NOMO-1 treated with dmso at 0.1 percent for 144 hours (cell line): Measurements from ENCODE around the gene DDX3X.
"Not testable (repeated sequence)": the region's sequence is repeated elsewhere in the genome, so short reads cannot be mapped to it uniquely, and the experiment has no call there.

Source experiments
- DNase-seq: peaks from one replicate; lab custom pipeline; 2025; ENCODE audit not compliant: unreplicated experiment; lab: John Stamatoyannopoulos, UW

Gene DDX3X

GRCh38 chrX:41333744-41334362 is at the start of gene DDX3X:
DDX3X (plus strand) TSS chrX:41334162; CDS start chrX:41334253, 91 bp downstream.
- DNase-seq = peak; percentile 88

- DNase-seq = not testable (repeated sequence)
Measured at GRCh38 chrX:41285928-41286327, 48.0 kb upstream of the DDX3X start.

- no peak for DNase-seq
Measured at GRCh38 chrX:41288641-41289040, 45.3 kb upstream of the DDX3X start.

GRCh38 chrX:41289095-41289494 is 44.9 kb upstream of the DDX3X start:
- DNase-seq = no peak

- no peak for DNase-seq
Measured at GRCh38 chrX:41291309-41291708, 42.7 kb upstream of the DDX3X start.

- DNase-seq = no peak
Measured at GRCh38 chrX:41293269-41293668, 40.7 kb upstream of the DDX3X start.

- no peak for DNase-seq
Measured at GRCh38 chrX:41300758-41301437, 33.1 kb upstream of the DDX3X start.

- no peak for DNase-seq
Measured at GRCh38 chrX:41301438-41301824, 32.5 kb upstream of the DDX3X start.

- no peak for DNase-seq
Measured at GRCh38 chrX:41302370-41302769, 31.6 kb upstream of the DDX3X start.

GRCh38 chrX:41303013-41303412 is 30.9 kb upstream of the DDX3X start:
- no peak for DNase-seq

GRCh38 chrX:41304178-41304577 is 29.8 kb upstream of the DDX3X start:
- no peak for DNase-seq

GRCh38 chrX:41308884-41309647 is 24.9 kb upstream of the DDX3X start:
- DNase-seq = no peak

- no peak for DNase-seq
Measured at GRCh38 chrX:41312786-41313185, 21.2 kb upstream of the DDX3X start.

GRCh38 chrX:41313419-41313818 is 20.5 kb upstream of the DDX3X start:
- DNase-seq = no peak

- no peak for DNase-seq
Measured at GRCh38 chrX:41314204-41314603, 19.8 kb upstream of the DDX3X start.

- no peak for DNase-seq
Measured at GRCh38 chrX:41314881-41315280, 19.1 kb upstream of the DDX3X start.

- not testable (repeated sequence) for DNase-seq
Measured at GRCh38 chrX:41316266-41316665, 17.7 kb upstream of the DDX3X start.

- DNase-seq = no peak
Measured at GRCh38 chrX:41317477-41318208, 16.3 kb upstream of the DDX3X start.

GRCh38 chrX:41320393-41320792 is 13.6 kb upstream of the DDX3X start:
- no peak for DNase-seq

- DNase-seq = no peak
Measured at GRCh38 chrX:41322821-41323603, 10.9 kb upstream of the DDX3X start.

GRCh38 chrX:41326431-41326830 is 7.5 kb upstream of the DDX3X start:
- no peak for DNase-seq
